HG02981 (cell line): ENCODE measurements around the gene DAPK2.
"Not testable (repeated sequence)": the region's sequence is repeated elsewhere in the genome, so short reads cannot be mapped to it uniquely, and the experiment has no call there.

Experiments used
- ATAC-seq: cut with Tn5 transposase; IDR thresholded peaks from one replicate; pipeline ENCODE4 v1.9.1; 2021; ENCODE audit warnings: mild to moderate bottlenecking, moderate library complexity; ENCODE audit not compliant: unreplicated experiment

DAPK2 gene

DNA sequence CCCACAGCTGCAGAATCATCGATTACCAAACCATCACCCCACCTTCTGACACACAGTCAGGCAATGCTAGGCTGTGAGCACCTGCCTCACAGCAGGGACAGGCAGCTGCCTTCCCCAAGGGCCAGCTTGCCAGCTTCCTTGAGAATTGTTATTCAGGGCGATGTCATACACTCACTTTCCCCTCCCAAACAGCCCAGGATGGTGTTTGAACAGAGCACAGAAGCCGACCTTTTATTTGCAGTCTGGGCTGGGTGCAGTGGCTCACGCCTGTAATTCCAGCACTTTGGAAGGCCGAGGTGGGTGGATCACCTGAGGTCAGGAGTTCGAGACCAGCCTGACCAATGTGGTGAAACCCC, 128.0 kb downstream of the DAPK2 start:
- no peak for ATAC-seq

DNA sequence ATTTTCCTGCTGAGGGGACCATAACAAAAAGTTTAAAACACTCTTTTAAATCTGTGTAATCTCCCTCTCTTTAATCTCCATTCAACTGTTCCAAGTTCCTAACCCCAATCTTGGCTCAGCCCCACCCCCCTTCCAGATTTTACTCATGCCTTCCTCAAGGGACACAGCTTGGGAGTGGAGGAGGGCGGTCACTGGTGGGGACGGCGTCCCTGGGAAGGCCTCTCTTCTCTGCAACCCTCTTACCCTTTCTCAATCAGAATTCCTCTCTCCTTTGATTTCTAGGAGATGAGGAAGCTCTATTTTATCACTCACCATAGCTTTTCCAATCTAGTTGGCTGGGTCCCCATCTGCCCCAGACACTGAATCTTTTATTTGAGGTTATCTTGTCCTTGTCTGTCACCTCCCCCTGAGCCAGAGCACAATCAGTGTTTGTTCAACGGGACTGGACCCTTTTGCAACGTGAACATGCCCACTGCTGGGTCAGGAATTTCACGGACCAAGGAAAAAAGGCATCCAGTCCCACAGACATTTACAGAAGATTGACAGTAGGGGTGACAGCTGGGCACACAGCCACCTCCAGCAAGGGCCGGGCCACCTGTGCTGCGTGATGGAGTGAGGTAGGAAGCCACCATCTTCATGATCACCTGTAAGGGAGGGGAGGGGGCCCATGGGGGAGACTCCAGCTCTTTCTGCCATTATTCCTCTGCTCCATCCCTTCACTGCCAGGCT, 128.5 kb downstream of the DAPK2 start:
- no peak for ATAC-seq

DNA sequence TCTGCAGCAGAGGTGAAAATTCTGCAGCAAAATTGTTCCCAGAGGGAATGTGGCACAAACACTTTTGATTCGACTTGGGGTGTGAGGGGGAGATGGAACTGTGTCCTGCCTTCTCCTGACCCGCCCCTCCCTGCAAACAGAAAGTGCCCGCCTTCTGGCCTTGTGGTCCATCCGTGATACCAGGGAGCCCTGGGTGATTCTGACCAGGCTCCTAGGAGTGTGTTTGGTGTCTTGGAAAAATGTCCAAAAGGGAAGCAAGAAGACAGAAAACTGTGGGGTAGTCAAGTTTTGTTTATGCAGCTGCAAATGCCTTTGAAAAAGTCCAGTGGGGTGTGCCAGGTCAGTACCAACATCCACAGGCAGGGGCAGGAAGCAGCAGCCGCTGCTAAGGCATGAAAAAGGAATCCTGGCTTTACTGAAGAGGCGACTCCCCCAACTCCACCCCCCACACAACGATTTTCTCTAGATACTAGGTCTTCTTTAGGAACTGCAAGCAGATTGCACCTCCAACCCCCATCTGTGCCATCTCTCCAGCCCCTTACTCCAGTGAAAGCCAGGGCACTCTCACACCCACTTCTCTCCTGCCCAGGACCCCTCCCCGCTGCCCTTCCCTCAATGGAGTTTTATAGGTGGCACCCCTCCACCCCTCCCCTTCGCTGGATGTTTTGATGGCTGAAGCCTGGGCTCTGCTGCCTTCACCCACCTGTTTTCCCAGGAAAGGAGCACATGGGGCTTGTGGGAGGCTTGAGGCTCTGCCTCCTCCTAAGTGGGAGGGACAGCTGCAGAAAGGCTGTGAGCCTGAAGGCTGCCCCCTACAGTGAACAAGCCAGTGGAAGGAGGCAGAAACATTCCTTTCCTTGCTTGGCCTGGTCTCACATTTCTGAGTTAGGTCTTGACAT, 130.2 kb downstream of the DAPK2 start:
- no peak for ATAC-seq

DNA sequence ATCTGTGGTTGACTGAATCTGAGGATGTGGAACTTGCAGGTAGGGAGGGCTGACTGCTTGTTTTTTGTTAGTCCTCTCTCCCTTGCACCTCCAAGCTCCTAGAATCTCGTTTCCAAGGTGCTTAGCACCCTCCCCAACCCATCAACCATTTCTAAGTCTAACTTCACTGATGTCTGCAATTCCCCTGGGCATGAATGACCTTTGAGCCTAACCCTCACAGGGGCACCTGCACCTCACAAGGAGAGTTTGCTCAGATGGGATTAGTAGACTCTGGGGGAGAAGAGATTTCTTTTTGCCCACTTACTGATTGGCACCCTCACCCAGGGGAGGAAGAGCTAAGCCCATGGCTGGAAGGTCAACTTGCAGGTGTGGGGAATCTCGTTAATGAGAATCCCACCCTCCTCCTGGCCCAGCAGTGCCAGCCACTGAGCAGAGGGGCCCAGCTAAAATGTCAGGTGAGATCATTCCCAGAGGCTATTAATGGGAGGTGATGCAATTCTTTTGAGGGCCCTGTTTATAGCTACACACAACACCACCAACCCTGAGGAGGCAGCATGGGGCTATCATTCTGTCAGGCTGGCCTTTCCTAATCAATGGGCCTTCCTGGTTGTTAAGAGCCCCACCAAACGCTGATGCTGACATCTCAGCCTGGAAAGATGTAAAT, 130.9 kb downstream of the DAPK2 start:
- ATAC-seq: no peak

DNA sequence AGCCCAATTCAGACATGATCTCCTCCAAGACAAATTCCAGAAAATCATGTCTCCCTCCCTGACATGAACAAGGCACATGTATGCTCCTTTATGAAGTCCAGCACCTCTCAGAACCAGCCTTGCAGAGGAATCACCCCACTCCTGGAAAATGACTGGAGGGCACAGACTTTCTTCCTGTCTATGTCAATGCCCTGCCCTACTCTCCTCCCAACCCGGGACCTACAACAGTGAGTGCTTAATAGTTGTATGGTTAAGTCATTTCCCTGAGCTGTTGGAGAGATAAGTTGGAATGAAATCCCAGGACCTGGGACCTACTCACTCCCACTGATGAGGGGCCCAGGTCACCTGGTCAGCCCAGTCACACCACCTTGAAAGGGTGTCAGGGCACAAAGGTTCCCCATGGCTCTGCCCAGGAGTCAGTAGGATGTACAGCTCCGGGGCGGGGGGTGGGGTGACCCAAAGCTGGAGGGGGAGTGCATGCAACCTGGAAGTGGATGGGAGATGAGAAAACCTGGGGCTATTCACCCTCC, 132.4 kb downstream of the DAPK2 start:
- ATAC-seq: no peak

DNA sequence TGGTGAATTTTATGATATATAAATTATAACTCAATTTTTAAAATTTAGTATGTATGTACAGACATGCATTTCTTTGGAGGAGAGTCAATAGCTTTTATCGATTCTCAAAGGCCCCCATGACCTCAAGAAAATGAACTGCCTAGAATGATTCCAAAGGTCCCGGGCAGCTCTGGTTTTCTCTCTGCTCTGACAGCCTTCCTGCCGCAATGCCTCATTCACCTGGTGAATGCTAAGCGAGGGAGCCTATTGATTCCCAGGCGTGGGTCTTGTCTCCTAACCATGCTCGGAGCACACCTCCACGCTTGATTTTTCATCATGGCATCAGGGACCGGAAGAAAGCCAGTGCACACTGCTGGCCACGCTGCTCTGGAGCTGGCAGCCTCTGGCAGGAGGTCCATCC, 132.9 kb downstream of the DAPK2 start:
- no peak for ATAC-seq

DNA sequence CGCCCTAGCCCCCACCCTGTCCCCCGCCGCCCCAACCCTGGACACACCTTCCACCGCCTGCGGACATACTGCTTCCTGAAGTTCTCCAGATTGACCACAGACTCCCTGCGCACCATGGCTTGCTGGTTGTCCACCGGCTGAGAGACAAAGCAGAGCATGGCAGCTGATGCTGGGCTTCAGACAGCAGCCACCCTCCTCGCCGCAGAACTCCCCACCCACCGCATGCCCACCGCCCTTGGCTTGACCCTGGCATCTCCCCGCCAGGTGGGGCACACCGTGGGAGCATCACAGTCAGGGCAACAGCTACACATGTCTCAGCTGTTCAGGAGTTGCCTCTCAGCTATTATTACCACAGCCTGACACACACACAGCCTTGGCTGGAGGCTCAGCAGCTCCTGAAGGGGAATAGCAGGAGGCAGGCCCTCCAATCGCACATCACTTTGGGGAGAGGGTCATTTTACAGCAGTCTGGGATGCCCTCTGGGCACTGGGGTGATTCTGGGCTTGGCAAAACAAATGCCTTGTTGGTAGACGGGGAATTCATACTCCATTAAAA, 134.1 kb downstream of the DAPK2 start:
- ATAC-seq: no peak

DNA sequence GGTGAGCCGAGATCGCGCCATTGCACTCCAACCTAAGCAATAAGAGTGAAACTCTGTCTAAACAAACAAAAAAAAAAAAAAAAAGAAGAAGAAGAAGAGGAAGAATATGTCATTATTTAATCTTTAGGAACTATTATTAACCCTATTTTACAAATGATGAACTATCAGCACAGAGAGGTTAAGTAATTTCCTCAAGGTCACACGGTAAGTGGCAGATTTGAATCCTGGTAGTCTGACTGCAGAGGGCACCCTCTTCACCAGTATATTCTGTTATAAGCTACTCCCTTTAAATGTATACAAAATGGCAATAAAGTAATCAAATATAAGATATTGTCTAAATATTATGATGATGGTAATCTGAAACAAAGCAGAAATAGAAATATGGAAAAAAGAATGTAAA, 135.1 kb downstream of the DAPK2 start:
- no peak for ATAC-seq

DNA sequence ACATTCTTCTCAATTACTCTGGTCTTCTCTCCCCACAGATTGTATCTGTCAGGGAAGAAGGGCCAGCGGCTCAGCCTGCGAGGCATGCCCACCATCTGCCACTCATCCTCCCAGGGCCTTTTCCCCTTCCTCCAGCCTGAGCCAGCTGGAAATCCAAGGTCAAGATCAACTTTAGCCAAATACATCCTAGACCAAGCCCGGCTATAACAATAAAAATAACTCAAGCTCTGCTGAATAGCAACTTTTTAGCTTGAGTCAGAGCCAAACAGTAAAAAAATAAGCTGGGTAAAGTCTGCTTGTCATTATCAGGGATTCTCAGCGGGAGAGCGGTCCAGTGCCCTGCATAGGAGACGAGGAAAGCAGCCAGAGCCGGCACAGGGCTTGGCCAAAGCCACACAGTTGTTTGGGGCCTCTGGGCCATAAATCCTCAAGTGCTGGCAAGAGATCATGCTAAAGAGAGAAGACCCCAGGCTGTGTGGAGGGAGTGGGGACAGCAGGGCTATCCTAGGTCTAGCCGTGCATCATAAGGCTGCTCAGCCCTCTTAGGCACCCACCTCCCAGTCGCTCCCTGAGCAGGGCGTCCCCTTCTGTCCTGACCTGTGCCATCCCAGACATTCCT, 136.4 kb downstream of the DAPK2 start:
- no peak for ATAC-seq

DNA sequence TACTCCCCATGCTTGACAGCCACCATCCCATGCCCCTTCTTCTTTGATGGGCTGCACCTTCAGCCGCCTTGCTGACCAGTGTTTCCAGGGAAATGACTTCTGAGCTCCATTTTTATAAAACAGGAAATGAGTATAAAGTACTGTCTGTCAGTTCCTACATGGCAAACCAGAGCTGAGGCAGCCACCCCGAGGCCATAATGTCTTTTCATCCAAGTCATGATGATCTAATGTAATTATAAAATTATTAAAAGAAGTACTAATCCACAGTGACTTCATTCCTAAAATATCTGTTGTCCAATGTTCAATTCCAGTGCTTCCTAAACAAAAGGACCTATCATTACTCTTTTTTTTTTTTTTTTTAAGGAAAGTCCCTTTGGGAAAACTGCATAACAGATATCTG, 137.3 kb downstream of the DAPK2 start:
- no peak for ATAC-seq

DNA sequence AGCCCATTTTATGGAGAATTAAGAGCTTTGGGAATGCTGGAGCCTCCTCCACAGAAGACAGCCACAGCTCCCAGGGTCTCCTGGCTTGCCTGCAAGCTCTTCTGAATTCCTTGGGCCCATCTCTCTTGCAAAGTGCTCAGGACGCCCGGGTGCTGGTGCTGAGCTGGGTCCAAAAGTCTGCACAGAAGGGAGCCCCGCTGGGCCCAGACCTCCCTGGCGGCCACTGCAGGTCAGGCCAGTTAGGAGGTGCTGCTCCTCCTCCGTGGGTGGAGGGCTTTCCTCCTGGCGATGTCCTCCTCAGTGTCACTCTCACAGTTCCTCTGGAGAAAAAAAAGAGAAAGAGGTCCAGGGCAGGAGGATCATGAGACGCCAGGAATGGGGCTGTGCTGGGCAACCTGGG, 138.0 kb downstream of the DAPK2 start:
- no peak for ATAC-seq

DNA sequence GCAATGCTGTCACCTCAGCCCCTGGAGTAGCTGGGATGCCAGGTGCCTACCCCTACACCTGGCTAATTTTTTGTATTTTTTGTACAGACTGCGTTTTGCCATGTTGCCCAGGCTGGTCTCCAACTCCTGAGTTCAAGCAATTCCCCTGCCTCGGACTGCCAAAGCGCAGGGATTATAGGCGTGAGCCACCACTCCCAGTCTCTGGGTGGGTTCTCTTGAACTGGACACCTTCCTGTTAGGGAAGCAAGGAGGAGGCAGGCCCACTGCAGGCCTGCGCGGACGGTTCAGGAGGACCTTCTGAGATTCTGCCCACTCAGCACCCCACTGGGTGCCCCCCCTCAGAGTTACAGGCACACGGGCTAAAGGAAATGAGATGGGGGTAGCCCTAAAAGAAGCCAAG, 138.8 kb downstream of the DAPK2 start:
- no peak for ATAC-seq

DNA sequence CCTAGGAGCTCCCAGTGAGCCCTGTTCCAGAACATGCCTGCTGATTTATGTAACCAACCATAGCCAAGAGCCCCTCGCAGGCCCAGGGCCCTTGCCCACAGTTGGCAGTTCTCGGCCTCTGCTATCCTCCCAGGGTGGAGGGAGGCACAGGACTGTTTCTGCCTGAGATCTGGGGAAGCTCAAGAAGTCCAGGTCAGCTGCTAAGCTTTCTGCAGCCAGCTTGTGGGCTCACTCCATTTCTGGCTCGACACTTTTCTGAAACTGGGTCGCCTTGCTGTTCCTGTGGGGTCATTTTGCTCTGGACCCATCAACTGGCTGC, 140.1 kb downstream of the DAPK2 start:
- ATAC-seq: no peak

DNA sequence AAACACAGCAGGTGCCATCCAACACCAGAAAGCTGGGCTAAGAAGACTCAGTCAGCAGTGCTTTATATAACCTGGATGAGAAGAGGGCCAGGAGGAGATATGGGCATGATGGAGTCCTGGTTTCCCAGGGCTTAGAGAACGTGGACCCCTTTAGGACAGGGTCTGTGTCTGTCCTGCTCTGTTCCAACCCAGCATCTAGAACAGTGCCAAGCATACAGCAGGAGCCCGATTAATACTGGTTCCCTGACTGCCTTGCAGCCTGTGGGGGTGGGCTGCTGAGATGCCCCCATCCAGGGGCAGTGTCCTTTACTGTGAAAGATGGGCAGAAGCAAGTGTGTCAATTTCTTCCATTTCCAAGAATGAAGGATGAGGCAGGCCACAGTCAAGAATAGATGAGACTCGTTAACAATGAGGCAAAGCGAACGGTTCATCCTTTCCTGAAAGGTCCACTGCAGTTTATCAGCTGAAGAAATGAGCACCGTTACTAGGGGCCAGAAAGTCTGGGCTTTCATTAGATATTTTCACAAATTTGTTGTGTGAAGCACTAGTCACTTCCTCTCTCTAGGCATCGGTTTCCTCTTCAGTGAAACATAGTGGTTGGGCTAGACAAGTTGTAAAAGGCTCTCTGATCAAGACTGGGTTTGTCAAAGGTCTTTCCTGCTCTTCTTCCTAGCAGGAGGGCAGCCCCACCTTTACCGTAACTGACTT, 140.6 kb downstream of the DAPK2 start:
- ATAC-seq: no peak

DNA sequence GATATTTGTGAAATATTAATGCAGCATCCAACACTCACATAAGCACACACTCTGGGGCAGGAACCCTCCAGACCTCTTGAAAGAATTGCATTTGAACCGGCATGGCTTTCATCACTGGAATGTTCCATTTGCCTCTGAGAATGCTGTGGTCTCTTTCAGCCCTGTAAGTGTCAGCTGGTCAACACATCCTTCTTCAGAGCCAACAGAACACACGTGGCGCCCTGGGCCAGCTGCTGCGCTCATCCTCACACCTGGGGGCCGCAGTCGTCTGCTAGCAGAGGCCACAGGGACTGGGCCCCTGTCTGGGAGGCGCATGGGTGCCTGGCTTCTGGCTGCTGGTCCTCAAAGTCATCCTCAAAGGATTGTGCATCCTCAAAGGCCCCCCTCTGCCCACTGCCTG, 141.2 kb downstream of the DAPK2 start:
- ATAC-seq: no peak

DNA sequence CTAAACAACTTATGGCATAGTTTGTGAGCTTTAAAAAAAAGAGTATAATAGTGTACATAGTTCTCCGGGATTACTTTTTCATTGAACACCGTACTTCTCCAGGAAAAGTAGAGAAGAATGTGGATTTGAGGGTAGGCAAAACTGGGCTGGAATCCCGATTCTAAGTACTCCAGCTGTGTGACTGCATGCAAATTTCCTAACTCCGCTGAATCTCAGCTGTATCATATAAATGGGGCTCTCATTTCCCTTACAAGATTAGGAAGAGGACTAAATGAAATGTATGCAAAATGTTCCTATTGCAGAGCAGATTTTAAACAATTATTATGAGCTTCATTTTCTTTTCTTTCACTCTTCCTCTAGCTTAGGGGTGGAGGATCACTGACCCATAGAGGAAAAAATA, 142.2 kb downstream of the DAPK2 start:
- no peak for ATAC-seq

DNA sequence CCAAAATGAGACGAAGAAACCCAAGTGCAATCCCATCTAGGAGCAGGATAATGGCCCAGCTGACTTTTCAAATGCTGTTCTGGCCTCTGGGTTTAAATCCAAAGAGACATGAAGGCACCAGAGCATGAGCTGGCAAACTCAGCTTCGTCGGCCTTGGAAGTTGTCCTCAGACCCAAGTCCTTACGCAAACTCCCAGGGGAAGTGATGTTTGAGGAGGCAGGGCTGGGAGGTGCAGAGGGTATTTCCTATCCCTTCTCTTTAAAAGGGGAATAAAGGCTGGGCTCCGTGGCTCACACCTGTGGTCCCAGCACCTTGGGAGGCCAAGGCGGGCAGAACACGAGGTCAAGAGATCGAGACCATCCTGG, 143.6 kb downstream of the DAPK2 start:
- no peak for ATAC-seq

DNA sequence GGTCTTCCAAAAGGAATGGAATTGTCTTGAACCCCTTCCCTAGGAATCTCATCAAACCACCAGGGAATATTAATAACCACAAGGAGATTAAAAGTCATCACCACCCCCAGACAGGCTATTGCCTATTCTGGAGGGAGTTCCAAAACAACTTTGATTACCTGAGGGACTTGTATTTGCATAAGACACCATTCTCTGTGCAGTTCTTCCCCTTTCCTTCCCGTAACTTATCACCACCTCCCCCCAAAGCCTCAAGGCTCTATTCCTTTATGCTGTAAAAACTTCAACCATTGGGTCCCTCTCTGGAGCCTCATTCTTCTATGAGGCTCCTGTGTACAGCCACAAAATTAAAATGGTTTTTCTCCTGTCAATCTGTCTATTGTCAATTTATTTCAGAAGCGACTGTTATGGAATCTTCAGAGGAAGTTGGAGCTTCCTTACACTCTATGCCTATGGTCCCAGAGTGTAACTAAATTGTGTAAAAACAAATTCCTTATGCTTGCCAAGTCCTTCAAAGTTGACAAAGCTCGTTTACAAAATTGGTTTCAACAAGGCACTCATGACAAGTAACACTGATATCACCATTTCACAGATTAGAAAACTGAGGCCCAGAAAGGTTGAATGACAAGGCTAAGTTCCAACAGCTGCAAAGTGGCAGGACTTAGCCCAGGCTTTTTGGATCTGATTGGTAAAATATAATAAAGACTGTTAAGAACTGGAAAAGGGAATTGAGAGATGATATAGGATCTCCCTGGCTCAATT, 144.2 kb downstream of the DAPK2 start:
- no peak for ATAC-seq

DNA sequence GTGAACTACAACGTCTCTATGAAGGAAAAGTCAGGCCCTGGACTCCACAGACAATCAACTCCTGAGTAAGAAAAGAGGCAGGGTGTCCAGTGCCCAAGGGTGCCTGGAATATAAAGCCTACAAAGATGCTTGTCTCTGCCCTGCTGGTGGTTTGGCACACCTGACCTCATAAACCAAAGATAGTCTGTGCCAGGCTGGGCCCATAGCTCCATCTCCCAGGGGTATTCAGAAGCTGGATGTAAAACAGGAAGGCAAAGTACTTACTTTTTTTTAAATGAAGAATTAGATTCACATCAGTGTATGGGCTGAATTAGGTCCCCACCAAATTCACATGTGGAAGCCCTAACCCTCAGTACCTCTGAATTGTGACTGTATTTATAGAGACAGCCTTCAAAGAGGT, 146.0 kb downstream of the DAPK2 start:
- ATAC-seq: no peak

DNA sequence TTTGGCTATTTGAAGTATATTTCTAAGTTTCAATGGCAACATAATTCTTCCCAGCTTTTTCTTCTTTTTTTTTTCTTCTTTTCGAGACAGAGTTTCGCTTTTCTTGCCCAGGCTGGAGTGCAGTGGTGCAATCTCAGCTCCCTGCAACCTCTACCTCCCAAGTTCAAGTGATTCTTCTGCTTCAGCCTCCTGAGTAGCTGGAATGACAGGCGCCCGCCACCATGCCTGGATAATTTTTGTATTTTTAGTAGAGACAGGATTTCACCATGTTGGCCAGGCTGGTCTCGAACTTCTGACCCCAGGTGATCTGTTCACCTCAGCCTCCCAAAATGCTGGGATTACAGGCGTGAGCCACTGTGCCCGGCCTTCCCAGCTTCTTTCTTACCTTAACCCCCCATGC, 146.7 kb downstream of the DAPK2 start:
- not testable (repeated sequence) for ATAC-seq
